ENCODE data around the gene XYLT2. TPM values are rescaled to one million over a fixed set of nuclear protein-coding genes. Genes with fewer than 3 reads are reported as not detected.

The XYLT2 gene
- total RNA-seq, 2 donors from 2014 or later: 17.1 to 20.6 TPM

- Histone ChIP-seq H3K4me1 (peaks cover 0 to 2% of the 10 kb centered on the region in 2 donors), H3K27me3 (no peaks in the 10 kb centered on the region), H3K27ac (no peak overlapping the region), H3K4me3 (no peak overlapping the region), H3K9me3 (no peaks in the 10 kb centered on the region), H3K36me3 (peaks cover 62% of the 10 kb centered on the region)
- no peak for TF ChIP-seq CTCF (IDR thresholded peaks at IDR 0.05)
- no peak for DNase-seq (ENCODE audit: low spot score)
Observed at GRCh38 chr17:50356892-50357510, 11.1 kb downstream of the XYLT2 start.

- DNase-seq (ENCODE audit: low spot score): no peak
- no peaks in the 10 kb centered on the region for H3K27me3 ChIP-seq
- no peak for TF ChIP-seq CTCF (IDR thresholded peaks at IDR 0.05)
- H3K36me3 ChIP-seq: peaks cover 59% of the 10 kb centered on the region
- no peaks in the 10 kb centered on the region for H3K9me3 ChIP-seq
- H3K27ac ChIP-seq: no peak overlapping the region
- H3K4me1 ChIP-seq: peaks cover 0 to 10% of the 10 kb centered on the region in 2 donors
- H3K4me3 ChIP-seq: no peak overlapping the region
Observed at GRCh38 chr17:50358177-50358576, 12.3 kb downstream of the XYLT2 start.

GRCh38 chr17:50359005-50359699, 13.2 kb downstream of the XYLT2 start:
- H3K27me3 ChIP-seq: no peaks in the 10 kb centered on the region
- H3K4me1 ChIP-seq: peaks cover 0 to 17% of the 10 kb centered on the region in 2 donors
- DNase-seq (ENCODE audit: low spot score): no peak
- H3K27ac ChIP-seq: no peak overlapping the region
- no peak for TF ChIP-seq CTCF (IDR thresholded peaks at IDR 0.05)
- H3K9me3 ChIP-seq: no peaks in the 10 kb centered on the region
- H3K36me3 ChIP-seq: peaks cover 49% of the 10 kb centered on the region
- no peak overlapping the region for H3K4me3 ChIP-seq

- Histone ChIP-seq H3K27me3 (no peaks in the 10 kb centered on the region), H3K36me3 (peaks cover 40% of the 10 kb centered on the region), H3K4me1 (peaks cover 0 to 17% of the 10 kb centered on the region in 2 donors), H3K9me3 (no peaks in the 10 kb centered on the region), H3K27ac (no peak overlapping the region), H3K4me3 (no peak overlapping the region)
- no peak for DNase-seq (ENCODE audit: low spot score)
- no peak for TF ChIP-seq CTCF (IDR thresholded peaks at IDR 0.05)
Observed at GRCh38 chr17:50359998-50360461, 14.1 kb downstream of the XYLT2 start.

GRCh38 chr17:50360486-50361115, 14.7 kb downstream of the XYLT2 start:
- Histone ChIP-seq H3K36me3 (peaks cover 35% of the 10 kb centered on the region), H3K27me3 (no peaks in the 10 kb centered on the region), H3K27ac (no peak overlapping the region), H3K4me1 (peaks cover 0 to 17% of the 10 kb centered on the region in 2 donors), H3K4me3 (no peak overlapping the region), H3K9me3 (no peaks in the 10 kb centered on the region)
- DNase-seq (ENCODE audit: low spot score): no peak
- no peak for TF ChIP-seq CTCF (IDR thresholded peaks at IDR 0.05)
